GM12892 (cell line): ENCODE data around the gene PRTG.

Source experiments
- POLR2A ChIP-seq: IDR thresholded peaks from 2 replicates; pipeline ENCODE4 v1.6.1; 2011; ENCODE audit warnings: low read depth, low read length, control low read depth
- POLR2AphosphoS5 ChIP-seq: IDR thresholded peaks from 2 replicates; pipeline ENCODE4 v1.6.1; 2011; ENCODE audit warnings: low read depth, low read length, control low read depth
- TAF1 ChIP-seq: IDR thresholded peaks from 2 replicates; pipeline ENCODE4 v1.6.1; 2011; ENCODE audit warnings: low read depth, mild to moderate bottlenecking, control low read depth, low read length, borderline replicate concordance

DNA sequence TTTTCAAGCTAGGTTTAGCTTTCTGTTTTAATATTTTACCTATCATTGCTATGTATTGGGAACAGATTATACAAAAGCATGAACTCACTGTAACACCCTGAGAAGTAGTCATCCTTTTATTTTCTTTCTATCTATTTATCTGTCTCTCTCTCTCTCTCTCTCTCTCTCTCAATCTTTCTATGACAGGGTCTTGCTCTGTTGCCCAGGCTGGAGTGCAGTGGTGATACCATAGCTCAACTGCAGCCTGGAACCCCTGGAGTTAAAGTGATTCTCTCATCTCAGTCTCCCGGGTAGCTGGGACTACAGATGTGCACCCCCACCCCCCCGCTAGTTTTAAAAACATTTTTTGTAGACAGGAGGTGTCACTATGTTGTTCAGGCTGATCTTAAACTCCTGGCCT is 28.9 kb downstream of the PRTG start:
- TF ChIP-seq POLR2AphosphoS5, result no peak
- TF ChIP-seq POLR2A, result no peak
- no peak for TF ChIP-seq TAF1
